Osteoblast (primary cell): Measurements from ENCODE around the gene EVC2. TPM values are rescaled to one million over a fixed set of nuclear protein-coding genes. Genes with fewer than 3 reads are reported as not detected.

Experiments used
- DNase-seq: peaks from one replicate; pipeline ENCODE4 v3.0.0; 2011; ENCODE audit warnings: low spot score, mixed read lengths; ENCODE audit not compliant: insufficient read length; ENCODE audit errors: missing footprints
- H2AFZ ChIP-seq: 2 replicates; pipeline ENCODE4 v1.6.0; 2011; ENCODE audit warnings: mild to moderate bottlenecking, low read length
- H3K27ac ChIP-seq: 2 replicates; pipeline ENCODE4 v1.5.1; 2011; ENCODE audit warnings: mild to moderate bottlenecking, low read depth, low read length, moderate library complexity
- H3K27me3 ChIP-seq: 2 replicates; pipeline ENCODE4 v1.6.0; 2012; ENCODE audit warnings: mild to moderate bottlenecking, control low read depth, inconsistent platforms, low read length, moderate library complexity; ENCODE audit not compliant: insufficient read depth
- H3K36me3 ChIP-seq: 2 replicates; pipeline ENCODE4 v1.5.1; 2011; ENCODE audit warnings: mild to moderate bottlenecking, low read length, control low read depth, moderate library complexity; ENCODE audit not compliant: insufficient read depth
- H3K4me1 ChIP-seq: 2 replicates; pipeline ENCODE4 v1.5.1; 2011; ENCODE audit warnings: mild to moderate bottlenecking, low read length, control low read depth, moderate library complexity; ENCODE audit not compliant: insufficient read depth
- H3K4me2 ChIP-seq: 2 replicates; pipeline ENCODE4 v1.6.0; 2011; ENCODE audit warnings: mild to moderate bottlenecking, low read length; ENCODE audit not compliant: insufficient read depth
- H3K4me3 ChIP-seq: fragments of 200-600 bp; sonication (generic); 3 replicates; pipeline ENCODE4 v1.5.1; 2012; ENCODE audit warnings: mild to moderate bottlenecking, low read length, inconsistent platforms; ENCODE audit not compliant: insufficient read depth
- H3K79me2 ChIP-seq: 2 replicates; pipeline ENCODE4 v1.6.0; 2012; ENCODE audit warnings: mild to moderate bottlenecking, low read length, control low read depth, inconsistent platforms; ENCODE audit not compliant: insufficient read depth
- H3K9me3 ChIP-seq: 2 replicates; pipeline ENCODE4 v1.5.1; 2011; ENCODE audit warnings: low read depth, low read length, control low read depth
- H4K20me1 ChIP-seq: 2 replicates; pipeline ENCODE4 v1.6.0; 2012; ENCODE audit warnings: mild to moderate bottlenecking, low read length, control low read depth; ENCODE audit not compliant: insufficient read depth
- CTCF ChIP-seq: IDR thresholded peaks from 2 replicates; pipeline ENCODE4 v1.5.1; 2011; ENCODE audit warnings: mild to moderate bottlenecking, low read depth, low read length, moderate library complexity; ENCODE audit errors: extremely low read depth
- total RNA-seq: library from RNA; depleted of rRNA; stranded (reverse); fragments of >200 nt; gene quantifications from 2 replicates; pipeline ENCODE4 v1.2.3, GENCODE V29; 2012

EVC2 gene
- total RNA-seq, 1 donor = 19.2 TPM

DNA sequence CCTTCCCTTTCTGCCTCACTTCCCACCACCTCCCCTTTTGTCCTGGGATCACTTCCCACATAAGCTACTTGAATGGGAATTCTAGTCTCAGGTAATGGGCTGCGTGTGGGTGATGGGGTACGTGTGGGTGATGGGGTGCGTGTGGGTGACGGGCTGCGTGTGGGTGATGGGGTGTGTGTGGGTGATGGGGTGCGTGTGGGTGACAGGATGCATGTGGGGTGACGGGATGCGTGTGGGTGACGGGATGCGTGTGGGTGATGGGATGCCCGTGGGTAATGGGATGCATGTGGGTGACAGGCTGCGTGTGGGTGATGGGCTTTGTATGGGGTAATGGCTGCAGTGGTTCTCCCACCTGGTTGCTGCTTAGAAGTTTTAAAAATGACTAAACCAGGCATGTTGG, 43.6 kb downstream of the EVC2 start:
- no peak for TF ChIP-seq CTCF
- peaks cover 22% of the 10 kb centered on the region for H3K36me3 ChIP-seq
- H3K79me2 ChIP-seq = peaks cover 9% of the 10 kb centered on the region
- no peak for DNase-seq
- H3K9me3 ChIP-seq = no peaks in the 10 kb centered on the region
- no peak overlapping the region for H3K4me3 ChIP-seq
- no peaks in the 10 kb centered on the region for H3K4me1 ChIP-seq
- H2AFZ ChIP-seq = no peak overlapping the region
- H3K27me3 ChIP-seq = no peaks in the 10 kb centered on the region
- H3K4me2 ChIP-seq = no peak overlapping the region
- no peaks in the 10 kb centered on the region for H4K20me1 ChIP-seq
- no peak overlapping the region for H3K27ac ChIP-seq

DNA sequence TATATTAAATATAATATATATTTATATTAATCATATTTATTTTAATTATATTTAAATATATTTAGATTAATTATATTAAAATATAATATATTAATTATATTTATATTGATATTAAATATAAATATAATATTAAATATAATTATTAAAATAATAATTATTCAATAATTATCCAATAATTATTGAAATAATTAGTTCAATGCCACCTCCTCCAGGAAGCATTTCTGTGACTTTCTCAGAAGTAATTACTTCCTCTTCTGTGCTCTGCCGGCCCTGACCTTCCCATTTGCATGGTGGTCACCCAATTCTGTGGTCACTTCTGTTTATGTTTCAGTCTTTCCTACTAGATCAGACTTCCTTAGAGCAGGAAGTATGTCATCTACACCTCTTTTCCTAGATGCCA, 45.8 kb downstream of the EVC2 start:
- H3K79me2 ChIP-seq = no peaks in the 10 kb centered on the region
- no peak for DNase-seq
- H2AFZ ChIP-seq = no peak overlapping the region
- H3K27me3 ChIP-seq = no peaks in the 10 kb centered on the region
- no peaks in the 10 kb centered on the region for H4K20me1 ChIP-seq
- H3K27ac ChIP-seq = no peak overlapping the region
- H3K4me1 ChIP-seq = no peaks in the 10 kb centered on the region
- peaks cover 22% of the 10 kb centered on the region for H3K36me3 ChIP-seq
- no peak for TF ChIP-seq CTCF
- H3K9me3 ChIP-seq = no peaks in the 10 kb centered on the region
- H3K4me2 ChIP-seq = no peak overlapping the region
- H3K4me3 ChIP-seq = no peak overlapping the region

DNA sequence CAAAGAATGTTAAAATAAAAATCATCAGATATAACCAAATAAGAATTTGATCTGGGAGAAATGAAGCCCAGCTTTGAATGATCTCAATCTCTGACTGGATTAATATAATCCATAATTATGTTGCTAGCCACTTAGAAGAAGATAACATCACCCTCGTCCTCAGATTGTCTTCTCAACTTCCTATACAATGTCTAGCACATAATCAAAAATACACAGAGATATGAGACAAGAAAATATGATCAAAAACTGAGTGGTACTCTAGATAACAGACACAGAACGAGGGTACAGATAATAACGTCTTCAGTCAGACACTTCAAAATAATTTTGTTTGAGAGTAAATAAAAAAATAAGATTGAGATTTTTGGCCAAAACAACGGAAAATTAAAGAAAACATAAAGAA, 47.1 kb downstream of the EVC2 start:
- Histone ChIP-seq H3K4me2 (no peak overlapping the region), H2AFZ (no peak overlapping the region)

GRCh38 chr4:5660185-5660584, 48.2 kb downstream of the EVC2 start:
- Histone ChIP-seq H3K36me3 (peaks cover 28% of the 10 kb centered on the region), H3K4me2 (no peak overlapping the region), H4K20me1 (no peaks in the 10 kb centered on the region), H3K79me2 (no peaks in the 10 kb centered on the region), H3K9me3 (no peaks in the 10 kb centered on the region), H3K4me1 (no peaks in the 10 kb centered on the region), H3K4me3 (no peak overlapping the region), H3K27me3 (no peaks in the 10 kb centered on the region), H2AFZ (no peak overlapping the region), H3K27ac (no peak overlapping the region)
- TF ChIP-seq CTCF = no peak
- DNase-seq = peak; percentile 91

More for the DNA sequence above, 47.1 kb downstream of the EVC2 start:
- peaks cover 28% of the 10 kb centered on the region for H3K36me3 ChIP-seq
- H3K4me3 ChIP-seq = no peak overlapping the region
- H4K20me1 ChIP-seq = no peaks in the 10 kb centered on the region
- DNase-seq = no peak
- no peaks in the 10 kb centered on the region for H3K4me1 ChIP-seq
- H3K9me3 ChIP-seq = no peaks in the 10 kb centered on the region
- H3K27ac ChIP-seq = no peak overlapping the region
- TF ChIP-seq CTCF = no peak
- H3K79me2 ChIP-seq = no peaks in the 10 kb centered on the region
- H3K27me3 ChIP-seq = no peaks in the 10 kb centered on the region
